Astrocyte of the spinal cord (primary cell): ENCODE measurements around the gene PREX1.

ENCODE experiments used
- DNase-seq: peaks from one replicate; pipeline ENCODE4 v3.0.0; 2011; ENCODE audit warnings: low read depth, low spot score
- H3K4me3 ChIP-seq: 2 replicates; pipeline ENCODE4 v1.5.1; 2011; ENCODE audit warnings: low read depth, mild to moderate bottlenecking, low read length, moderate library complexity
- CTCF ChIP-seq: IDR thresholded peaks from 2 replicates; pipeline ENCODE4 v1.5.1; 2012; ENCODE audit warnings: low read depth, mild to moderate bottlenecking, low read length, inconsistent platforms
- in situ Hi-C: cut with HindIII; loops from 2 replicates; pipeline ENCODE4 v1.10.0; 2017; ENCODE audit warnings: low sequenced_read_pairs

Gene PREX1

DNA sequence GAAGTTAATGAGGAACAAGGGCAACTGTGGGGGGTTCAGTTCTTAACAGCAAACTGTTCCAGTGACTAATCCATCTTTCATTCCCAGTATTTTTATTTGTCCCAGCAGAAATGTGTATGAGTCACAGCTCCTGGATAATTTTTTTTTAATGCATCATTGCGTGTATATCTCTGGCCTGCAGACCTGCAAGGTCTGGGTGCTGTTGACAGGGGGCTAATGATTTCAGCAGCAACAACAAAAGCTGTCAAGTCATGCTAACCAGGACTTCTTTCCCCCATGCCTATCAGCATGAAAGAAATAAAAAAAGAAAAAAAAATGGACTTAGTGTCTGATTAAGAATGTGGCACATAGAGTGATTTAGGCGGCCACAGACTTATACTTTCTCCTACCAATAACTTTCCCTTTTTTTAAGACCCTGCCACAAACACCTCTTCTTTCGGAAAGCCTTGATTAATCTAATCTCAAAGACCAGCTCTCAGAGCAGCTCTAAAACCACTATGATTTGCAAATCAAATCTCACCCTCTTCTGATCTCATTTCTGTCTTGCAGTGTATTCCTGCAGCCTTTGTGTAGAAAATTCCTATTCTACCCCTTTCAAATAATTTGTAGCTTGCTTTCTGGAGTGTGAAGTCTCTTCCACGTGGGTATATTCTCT is 14.2 kb upstream of the PREX1 start:
- in situ Hi-C loops, result no loop called here
- no peak overlapping the region for H3K4me3 ChIP-seq
- no peak for TF ChIP-seq CTCF
- peak; percentile 80 for DNase-seq

GRCh38 chr20:48841196-48841874 is 13.5 kb upstream of the PREX1 start:
- no peak overlapping the region for H3K4me3 ChIP-seq
- no peak for TF ChIP-seq CTCF
- no peak for DNase-seq
- in situ Hi-C loops, result no loop called here

DNA sequence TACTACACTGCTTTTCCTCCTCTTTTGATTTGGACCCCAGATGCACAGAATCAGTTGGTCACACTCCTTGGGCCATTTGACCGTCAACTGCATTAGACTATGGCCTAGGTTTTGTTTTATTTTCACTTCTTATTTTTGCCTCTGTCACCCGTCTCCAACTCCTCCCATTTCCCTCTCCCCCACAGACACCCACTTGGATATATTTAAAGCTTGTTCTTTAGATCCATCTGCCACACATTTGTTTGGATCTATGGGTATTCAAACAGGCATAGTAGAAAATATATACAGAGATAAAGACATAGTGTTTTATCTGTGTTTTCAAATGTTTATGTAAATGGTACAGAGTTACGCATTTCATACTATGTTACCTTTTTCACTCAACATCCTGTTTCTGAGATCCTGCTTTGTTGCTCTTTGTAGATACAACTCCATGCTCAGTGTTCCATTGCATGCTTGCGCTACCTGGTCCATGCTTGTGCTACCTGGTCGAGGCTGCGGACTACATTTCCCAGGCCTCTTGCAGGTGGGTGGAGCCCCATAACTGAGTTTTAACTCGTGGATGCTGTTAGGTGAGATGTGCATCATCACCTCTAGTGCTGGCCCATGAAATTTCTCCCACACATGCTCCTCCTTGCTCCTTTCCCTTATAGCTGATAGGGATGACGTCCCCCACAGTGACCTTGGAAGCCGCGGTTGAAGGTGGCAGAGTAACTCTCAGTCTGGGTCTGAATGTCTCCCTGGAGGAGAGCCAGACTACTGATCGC is 11.5 kb upstream of the PREX1 start:
- TF ChIP-seq CTCF, result no peak
- in situ Hi-C loops, result no loop called here
- no peak for DNase-seq
- no peak overlapping the region for H3K4me3 ChIP-seq

DNA sequence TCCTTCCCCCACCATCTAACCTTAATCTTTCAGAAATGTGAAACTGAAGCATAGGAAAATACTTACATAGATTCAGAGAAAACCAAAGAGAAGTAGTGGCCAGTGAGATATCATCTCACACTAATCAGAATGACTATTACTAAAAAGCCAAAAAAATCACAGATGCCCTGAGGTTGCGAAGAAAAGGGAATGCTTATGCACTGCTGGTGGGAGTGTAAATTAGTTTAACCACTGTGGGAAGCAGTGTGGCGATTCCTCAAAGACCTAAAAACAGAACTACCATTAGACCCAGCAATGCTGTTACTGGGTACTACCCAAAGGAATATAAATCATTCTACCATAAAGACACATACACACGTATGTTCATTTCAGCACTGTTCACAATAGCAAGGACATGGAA is 9.2 kb upstream of the PREX1 start:
- no peak overlapping the region for H3K4me3 ChIP-seq
- in situ Hi-C loops, result no loop called here
- TF ChIP-seq CTCF, result no peak
- no peak for DNase-seq

- in situ Hi-C loops, result no loop called here
- no peak for TF ChIP-seq CTCF
- H3K4me3 ChIP-seq, result no peak overlapping the region
Observed at GRCh38 chr20:48835390-48835789, 7.6 kb upstream of the PREX1 start.

DNA sequence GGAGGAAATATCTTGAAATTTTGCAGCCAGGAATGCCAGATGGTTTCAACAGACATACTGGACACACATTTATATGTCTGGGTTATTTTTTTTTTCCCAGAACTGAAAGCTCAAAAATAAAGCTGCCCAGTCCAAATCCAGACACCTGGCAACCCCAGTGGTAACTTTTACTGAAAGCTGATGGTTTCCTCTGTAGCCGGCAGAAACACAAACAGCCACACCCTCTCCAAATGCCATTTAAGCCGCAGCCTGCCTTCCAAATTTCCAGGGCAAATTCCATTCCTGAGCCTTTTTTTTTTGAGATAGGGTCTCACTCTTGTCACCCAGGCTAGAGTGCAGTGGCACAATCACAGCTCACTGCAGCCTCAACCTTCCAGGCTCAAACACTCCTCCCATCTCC is 6.5 kb upstream of the PREX1 start:
- in situ Hi-C loops, result no loop called here
- H3K4me3 ChIP-seq, result no peak overlapping the region
- TF ChIP-seq CTCF, result no peak
- no peak for DNase-seq

More at GRCh38 chr20:48835390-48835789, 7.6 kb upstream of the PREX1 start:
- DNase-seq, result no peak
